CD4-positive, alpha-beta T cell treated with Interleukin-15 for 1 hour (primary cell): ENCODE data around the gene GCGR.
A peak's percentile ranks its signal among the peaks of the same experiment; 100 is the strongest.

Experiments
- DNase-seq: peaks from one replicate; pipeline ENCODE4 v3.0.0-alpha.2; 2020

Gene GCGR

GRCh38 chr17:81812571-81813370 lies 8.8 kb downstream of the GCGR start:
- DNase-seq: no peak

GRCh38 chr17:81813371-81813684 lies 9.4 kb downstream of the GCGR start:
- DNase-seq: no peak

- DNase-seq: no peak
Measured at GRCh38 chr17:81813861-81814683, 10.1 kb downstream of the GCGR start.

DNA sequence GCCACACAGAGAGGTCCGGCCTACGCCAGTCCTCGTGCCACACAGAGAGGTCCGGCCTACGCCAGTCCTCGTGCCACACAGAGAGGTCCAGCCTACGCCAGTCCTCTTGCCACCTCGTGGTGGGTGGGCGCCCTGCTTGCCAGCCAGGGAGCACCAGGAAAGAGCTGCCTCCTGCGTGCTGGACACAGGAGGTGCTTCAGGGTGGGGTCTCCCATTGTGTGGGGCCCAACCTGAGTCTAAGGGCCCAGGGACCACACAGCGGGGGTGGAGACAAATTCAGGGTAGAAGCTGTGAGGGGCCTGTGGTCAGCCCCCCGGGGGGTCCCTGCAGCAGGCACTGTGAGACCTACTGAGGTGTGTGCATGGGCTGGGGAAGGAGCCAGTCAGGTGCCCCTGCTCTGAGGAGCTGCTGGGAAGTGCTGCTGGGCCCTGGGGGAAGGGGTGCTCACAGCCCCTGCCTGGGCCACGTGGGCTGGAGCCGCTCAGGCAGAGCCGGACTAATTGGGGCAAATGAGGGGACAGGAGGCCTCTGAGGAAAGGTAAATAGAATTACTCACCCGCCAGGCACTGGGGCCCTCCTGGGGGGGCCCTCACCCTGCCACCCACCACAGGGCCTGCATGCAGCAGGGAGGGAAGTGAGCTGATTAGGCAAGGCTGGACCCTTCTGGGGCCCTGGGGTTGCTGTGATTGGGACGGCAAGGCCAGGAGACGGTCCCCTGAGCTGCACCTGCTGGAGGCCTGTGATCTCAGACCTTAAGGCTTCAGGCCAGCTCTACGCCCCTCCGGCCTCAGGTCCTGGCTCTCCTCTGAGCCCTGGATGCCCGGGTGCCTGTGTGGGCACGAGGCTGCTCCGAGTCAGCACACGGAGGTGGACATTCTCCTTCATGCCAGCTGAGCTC lies 11.0 kb downstream of the GCGR start:
- DNase-seq: no peak

- DNase-seq: no peak
Measured at GRCh38 chr17:81815646-81815986, 11.7 kb downstream of the GCGR start.

GRCh38 chr17:81817758-81818147 lies 13.8 kb downstream of the GCGR start:
- no peak for DNase-seq

GRCh38 chr17:81819708-81820107 lies 15.8 kb downstream of the GCGR start:
- no peak for DNase-seq

DNA sequence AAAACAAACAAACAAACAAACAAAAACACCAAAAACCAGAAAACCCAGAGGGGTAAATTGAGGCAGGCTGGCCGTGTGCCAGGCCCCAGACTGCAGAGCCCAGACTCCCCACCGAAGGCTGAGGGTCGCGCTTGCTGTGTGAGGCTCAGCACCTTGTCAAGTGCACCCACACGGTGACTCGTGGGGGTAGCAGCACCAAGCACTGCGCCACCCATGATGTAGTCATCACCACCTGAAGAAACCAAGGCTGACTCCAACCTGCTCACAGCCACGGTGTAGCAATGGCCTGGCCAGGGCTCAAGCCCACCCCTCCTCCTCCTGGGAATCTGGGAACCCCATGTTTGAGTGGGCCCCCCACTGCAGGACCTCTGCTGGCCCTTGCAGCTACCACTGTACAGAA lies 17.2 kb downstream of the GCGR start:
- DNase-seq: no peak

DNA sequence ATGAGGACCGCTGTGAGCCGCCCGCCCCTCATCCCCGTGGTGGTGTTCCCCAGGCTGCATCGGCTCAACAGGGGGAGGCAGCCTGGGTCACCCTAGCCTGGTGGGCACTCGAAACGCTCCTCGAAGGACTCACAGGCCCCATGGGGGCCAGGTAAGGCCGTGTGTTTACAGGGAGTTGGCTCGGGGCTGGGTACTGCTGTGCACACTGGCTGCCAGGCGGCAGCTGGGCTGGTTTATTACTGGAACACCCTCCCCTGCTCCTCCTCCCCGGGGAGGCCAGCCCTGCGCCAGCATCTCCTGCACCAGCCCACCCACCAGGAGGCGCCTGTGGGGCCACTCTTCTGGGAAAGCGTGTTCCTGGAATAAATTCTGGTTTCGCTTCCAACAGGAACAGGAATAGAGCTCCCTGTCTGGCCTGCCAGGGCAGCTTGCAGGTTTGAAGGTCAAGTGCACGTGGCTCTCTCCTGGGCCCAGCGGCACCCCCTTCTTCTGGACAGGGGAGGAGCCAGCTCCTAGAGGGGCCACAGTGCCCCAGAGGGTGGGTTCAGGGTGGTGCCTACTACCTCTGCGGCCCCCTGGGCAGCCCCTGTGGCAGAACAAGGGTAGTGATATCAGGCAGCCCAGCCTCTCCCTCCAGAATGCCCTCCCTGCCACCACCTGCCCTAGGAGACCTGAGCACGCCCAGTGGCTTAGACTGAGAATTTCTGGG lies 17.8 kb downstream of the GCGR start:
- DNase-seq: no peak

DNA sequence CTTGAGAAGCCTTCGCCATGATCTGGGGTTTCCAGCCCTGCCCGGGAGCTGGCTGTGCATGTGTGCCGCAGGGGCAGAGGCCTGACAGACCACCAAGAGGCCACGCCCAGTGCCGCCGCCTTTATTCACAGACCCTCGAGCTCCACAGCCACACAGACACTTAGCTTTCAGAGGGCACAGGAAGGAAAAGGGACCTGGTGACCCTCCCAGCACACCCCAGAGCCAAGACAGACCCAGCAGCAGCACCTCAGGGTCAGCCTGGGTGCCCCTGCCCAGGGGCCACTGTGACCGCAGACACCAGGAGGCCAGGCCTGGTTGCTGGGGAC lies 18.3 kb downstream of the GCGR start:
- DNase-seq: no peak

- no peak for DNase-seq
Measured at GRCh38 chr17:81822996-81823819, 19.3 kb downstream of the GCGR start.

DNA sequence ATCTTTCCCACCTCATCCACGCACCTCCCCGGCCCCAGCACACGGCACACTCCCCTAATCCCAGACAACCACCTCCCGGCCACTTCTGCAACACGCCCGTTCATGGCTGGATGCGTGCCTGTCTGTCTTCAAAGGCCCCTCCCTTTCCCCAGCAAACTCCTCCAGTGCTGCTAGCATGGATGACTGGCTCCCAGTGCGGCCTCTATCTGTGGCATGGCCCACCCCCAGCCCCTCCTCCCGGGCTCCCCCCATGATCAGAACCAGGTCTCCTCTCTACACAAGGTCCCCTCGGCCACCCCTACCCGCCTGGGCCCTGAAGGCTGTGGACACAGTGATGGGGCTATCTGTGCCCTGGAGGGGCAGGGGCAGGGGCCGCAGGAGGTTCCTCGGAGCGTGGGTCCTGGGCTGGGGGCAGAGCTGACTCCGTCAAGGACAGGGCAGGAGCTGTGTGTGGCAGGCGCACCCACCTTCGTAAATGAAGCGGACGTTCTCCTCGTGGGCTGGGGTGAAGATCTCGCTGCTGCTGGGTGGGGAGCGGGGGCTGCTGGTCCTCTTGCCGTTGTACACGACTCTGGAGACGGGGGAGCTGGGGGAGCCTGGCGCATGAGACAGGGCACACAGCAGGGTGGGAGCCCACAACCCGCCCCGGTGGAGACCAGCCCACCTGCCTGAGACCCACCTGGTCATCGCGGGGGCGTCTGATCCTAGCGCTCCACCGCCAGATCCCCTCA lies 20.0 kb downstream of the GCGR start:
- DNase-seq: no peak

DNA sequence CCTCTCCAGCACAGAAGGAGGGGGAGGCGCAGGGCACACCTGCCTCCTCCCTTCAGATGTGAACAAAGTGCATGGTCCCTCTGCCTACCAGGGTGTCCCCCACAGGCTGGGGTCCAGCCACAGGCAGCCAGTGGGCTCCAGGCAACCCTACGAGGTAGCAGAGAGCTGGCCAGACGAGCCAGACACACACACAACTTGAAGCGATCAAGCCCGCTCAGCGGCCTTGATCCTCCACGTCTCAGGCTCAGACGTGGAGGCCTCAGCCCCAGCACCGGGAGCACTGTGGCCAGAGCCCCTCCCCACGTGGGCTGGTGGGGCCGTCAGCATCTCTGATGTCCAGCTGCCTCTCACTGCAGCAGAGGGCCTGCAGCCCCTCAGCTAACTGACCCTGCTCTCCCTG lies 20.6 kb downstream of the GCGR start:
- no peak for DNase-seq

DNA sequence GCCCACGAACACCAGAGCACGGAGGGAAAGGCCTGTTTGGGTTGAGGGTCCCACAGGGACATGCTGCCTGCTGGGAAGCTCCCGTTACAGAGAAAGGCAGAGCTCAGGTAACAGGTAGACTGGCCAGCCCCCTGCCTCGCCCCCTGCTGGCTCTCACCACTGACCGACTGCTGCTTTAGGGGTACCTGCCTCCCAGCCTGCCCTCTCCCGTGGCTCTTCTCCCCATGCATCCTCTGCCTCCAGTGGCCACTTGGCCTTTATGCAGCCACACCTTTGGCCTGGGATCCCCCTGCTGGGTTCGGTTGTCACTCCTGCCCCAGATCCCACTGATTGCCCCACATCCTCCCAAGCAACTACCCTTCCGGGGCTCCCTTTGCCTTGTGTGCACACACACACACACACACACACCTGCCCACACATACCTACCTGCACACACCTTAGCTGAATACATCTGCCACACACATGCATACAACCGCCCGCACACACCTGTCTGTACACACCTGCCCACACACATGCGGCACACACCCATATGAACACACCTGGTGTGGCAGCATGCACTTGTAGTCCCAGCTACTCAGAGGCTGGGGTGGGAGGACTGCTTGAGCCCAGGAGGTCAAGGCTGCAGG lies 22.0 kb downstream of the GCGR start:
- no peak for DNase-seq

- no peak for DNase-seq
Measured at GRCh38 chr17:81828656-81829055, 24.7 kb downstream of the GCGR start.

GRCh38 chr17:81829858-81830257 lies 25.9 kb downstream of the GCGR start:
- no peak for DNase-seq

DNA sequence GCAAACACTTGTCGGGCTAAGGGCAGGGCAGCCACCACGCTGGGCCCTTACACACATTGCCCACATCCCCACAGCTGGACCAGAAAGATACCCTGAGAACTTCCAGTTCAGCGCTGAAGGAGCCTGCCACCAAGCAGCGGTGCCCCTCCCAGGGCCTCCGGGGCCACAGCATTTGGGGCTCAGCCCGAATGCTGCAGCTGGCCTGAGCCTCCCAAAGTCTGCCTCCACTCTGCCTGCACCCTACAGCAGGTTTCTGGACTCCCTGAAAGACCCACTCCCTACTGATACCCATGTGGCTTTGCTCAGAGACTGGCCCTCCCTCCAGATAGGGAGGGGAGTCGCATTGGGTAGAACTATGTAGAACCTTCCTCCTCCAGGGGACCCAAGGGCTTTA lies 27.6 kb downstream of the GCGR start:
- no peak for DNase-seq

DNA sequence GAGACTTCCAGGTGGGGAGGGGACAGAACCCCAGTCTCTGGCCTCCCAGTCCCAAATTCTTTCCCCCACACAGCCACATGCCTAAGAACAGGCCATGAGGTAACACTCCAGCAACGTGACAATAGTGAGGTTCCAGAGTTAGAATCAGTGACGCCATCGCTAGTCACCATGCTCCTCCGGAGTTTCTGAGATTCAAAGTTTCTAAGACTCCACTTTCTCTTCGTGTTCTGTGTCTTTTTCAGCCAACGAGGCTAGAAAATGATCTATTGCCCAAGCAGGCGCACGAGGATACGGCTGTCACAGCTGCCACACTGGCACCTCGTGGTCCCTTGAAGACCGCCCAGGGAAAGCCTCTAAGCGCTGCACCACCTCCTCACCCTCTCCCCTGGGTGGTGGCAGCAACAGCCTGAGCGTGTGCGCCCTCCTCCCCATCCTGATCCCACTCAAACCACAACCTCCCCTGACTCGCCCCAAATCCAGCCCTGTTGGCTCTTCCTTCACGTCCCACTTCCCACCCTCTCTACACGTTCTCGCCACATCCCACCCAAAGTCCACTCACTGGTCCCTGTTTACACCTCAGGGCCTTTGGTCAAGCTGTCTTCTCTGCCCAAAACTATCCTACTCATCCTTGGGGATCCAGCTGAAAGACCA lies 28.1 kb downstream of the GCGR start:
- peak; percentile 57 for DNase-seq

DNA sequence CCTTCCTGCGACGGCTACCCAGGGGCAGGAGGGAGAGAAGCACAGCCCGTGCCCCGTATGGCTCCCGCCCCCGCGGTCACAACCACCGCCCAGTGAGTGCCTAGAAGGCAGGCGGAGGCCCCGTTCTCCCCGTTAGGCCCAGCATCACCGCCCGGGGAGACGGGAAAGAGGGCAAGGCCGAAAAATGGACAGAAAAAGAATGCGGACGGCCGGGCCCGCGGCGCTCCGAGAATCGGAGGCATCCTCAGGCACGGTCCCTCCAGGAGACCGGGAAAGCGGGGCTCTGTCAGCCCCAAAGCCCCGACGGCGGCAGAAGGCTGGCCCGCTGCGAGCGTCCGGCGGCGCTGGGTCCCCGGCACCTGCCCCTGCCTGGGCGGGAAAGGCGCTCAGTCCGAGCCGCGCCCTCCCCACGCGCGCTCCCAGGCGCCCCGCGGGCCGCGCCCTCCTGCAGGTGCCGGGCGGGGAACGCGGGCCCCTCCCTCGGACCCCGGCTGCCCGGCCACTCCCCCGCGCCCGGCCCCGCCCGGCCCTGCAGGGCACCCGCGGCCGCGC lies 28.7 kb downstream of the GCGR start:
- no peak for DNase-seq
